Bronchial epithelial cell (primary cell): ENCODE results near the gene HES6. TPM values are rescaled to one million over a fixed set of nuclear protein-coding genes. Genes with fewer than 3 reads are reported as not detected.
A peak's percentile ranks its signal among the peaks of the same experiment; 100 is the strongest.

Experiments
- DNase-seq: peaks from one replicate; pipeline ENCODE4 v3.0.0-alpha.2; 2010; ENCODE audit warnings: low read depth
- FAIRE-seq: peaks from 2 replicates; lab custom pipeline; 2011; peaks lifted over from hg19 to GRCh38; lab: Jason Lieb, UNC
- H3K27me3 ChIP-seq: 2 replicates; pipeline ENCODE4 v1.5.1; 2011; ENCODE audit warnings: low read length; ENCODE audit not compliant: control insufficient read depth, insufficient read depth
- H3K36me3 ChIP-seq: 2 replicates; pipeline ENCODE4 v1.5.1; 2011; ENCODE audit warnings: low read length; ENCODE audit not compliant: control insufficient read depth, insufficient read depth
- H3K4me3 ChIP-seq: 2 replicates; pipeline ENCODE4 v1.5.1; 2011; ENCODE audit warnings: mild to moderate bottlenecking, low read depth, low read length, control low read depth
- total RNA-seq: library from RNA; depleted of rRNA; stranded (reverse); fragments of >200 nt; gene quantifications from 2 replicates; pipeline ENCODE4 v1.2.1, GENCODE V29; 2014
- TF ChIP-seq, protein P1 (sequence below): IDR thresholded peaks from 2 replicates; pipeline ENCODE4 v1.5.1; 2011; ENCODE audit warnings: mild to moderate bottlenecking, moderate library complexity, low read length, control low read depth, inconsistent platforms; ENCODE audit not compliant: insufficient read depth, severe bottlenecking

HES6 gene
- total RNA-seq, 1 donor from 2014 or later: 36.1 TPM

DNA sequence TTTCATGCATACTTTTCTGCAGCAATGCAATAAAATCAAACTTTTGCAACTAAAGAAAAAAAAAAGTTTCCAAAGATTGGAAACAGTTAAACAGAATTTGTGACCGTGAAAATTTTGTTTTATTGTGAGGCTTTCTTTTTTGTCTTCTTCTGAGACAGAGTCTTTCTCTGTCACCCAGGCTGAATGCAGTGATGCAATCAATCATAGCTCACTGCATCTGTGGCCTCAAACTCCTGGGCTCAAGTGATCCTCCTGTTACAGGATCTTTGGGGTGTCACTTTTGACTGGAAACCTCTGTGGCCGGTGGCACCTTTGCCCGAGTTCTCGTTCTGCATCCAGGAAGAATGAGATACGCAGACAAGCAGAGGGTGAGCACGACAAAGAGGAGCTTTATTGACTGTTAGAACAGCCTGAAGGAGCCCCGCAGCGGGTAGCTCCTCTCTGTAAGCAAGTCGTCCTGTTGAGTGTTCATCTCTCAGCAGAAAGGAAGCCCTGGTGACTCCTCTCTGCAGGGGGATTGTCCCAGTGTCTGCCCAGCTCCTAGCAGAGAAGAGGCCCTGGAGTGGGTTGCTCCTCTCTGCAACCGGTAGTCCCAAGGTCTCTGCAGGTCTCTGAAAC, 19.5 kb downstream of the HES6 start:
- no peak overlapping the region for H3K4me3 ChIP-seq
- TF ChIP-seq, protein P1, sequence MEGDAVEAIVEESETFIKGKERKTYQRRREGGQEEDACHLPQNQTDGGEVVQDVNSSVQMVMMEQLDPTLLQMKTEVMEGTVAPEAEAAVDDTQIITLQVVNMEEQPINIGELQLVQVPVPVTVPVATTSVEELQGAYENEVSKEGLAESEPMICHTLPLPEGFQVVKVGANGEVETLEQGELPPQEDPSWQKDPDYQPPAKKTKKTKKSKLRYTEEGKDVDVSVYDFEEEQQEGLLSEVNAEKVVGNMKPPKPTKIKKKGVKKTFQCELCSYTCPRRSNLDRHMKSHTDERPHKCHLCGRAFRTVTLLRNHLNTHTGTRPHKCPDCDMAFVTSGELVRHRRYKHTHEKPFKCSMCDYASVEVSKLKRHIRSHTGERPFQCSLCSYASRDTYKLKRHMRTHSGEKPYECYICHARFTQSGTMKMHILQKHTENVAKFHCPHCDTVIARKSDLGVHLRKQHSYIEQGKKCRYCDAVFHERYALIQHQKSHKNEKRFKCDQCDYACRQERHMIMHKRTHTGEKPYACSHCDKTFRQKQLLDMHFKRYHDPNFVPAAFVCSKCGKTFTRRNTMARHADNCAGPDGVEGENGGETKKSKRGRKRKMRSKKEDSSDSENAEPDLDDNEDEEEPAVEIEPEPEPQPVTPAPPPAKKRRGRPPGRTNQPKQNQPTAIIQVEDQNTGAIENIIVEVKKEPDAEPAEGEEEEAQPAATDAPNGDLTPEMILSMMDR: no peak

DNA sequence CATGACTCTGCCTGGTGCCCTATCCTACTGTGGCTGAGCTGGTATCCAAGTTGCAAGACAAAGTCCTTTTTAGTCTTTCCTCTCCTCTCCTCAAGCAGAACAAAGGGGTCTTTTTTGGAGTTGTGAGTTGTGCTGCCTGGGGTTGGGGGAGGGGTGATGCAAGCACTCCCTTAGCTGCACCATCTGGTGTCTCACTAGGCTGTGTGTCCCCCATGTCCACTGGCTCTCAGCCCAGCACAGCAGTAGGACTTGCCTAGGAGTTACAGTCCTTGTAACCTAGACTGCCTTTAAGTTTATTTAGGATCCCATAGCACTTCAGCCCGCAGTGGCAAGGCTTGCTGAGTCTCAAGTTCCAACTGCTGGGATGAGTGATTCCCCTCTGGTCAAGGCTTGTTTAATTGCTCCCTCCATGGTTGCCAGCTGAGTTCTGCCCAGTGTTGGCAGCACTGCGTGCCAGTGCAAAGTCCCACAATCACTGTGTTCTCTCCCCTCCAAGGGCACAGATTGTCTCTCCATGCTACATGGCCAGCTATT, 23.1 kb downstream of the HES6 start:
- H3K36me3 ChIP-seq: no peaks in the 10 kb centered on the region
- peak; percentile 95 for FAIRE-seq
- H3K27me3 ChIP-seq: no peaks in the 10 kb centered on the region
- H3K4me3 ChIP-seq: no peak overlapping the region
- DNase-seq: no peak
- TF ChIP-seq, protein P1: no peak

More for the DNA sequence above, 19.5 kb downstream of the HES6 start:
- Histone ChIP-seq H3K27me3 (no peaks in the 10 kb centered on the region), H3K36me3 (no peaks in the 10 kb centered on the region)
- no peak for DNase-seq
- peak; percentile 36 for FAIRE-seq

DNA sequence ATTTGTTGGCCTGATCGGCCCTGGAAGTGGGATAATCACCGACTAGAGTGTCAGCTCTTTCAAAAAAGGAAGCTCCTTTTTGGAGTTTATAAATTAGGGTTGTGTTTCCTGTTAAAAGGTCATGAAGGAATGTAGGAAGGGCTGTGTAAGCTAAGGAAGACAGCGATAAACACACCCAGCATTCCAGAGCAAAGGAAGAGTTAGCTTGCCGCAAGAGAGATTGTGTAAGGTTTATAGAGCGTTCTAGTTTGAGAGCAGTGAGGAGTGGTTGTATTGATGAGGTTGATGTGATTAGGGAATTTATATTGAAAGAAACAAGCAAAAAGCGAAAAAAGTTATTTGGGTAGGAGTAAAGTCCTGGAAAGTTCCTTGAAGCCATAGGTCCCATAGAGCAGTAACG, 32.8 kb downstream of the HES6 start:
- no peak for FAIRE-seq
- H3K36me3 ChIP-seq: no peaks in the 10 kb centered on the region
- no peaks in the 10 kb centered on the region for H3K27me3 ChIP-seq
- no peak overlapping the region for H3K4me3 ChIP-seq
- DNase-seq: no peak
- TF ChIP-seq, protein P1: no peak

DNA sequence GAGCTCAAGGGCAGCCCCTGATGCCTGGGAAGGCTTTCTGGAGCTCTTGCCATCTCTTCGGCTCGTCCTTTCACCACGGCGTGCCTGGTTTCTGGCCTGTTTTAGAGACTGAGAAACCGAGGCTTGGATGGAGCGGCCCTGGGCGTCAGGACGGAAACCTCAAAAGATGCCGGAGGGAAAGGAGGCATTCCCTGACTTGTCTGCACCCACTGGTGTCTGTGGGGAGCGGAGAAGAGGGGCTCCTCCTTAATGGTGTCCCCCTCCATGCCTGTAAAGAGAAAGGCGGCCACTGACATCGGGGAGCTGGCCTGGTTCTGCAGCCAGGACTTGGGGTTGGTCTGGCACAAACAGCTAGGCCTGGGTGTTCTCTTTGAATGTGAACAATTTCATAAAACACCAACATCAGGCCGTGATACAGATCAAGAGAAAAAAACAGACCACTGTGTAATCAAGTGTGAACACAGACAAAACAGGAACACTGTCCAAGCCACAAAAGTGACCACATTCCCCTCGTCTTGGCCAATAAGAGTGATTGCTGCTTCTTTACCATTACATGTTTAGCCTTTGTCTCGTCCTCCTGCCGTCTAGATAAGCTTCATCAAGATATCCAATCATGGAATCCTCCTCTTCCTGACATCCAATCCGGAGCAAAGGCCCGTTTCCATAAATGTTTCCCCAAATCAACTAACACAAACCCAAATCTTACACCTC, 35.7 kb downstream of the HES6 start:
- no peak for FAIRE-seq
- TF ChIP-seq, protein P1: no peak
- Histone ChIP-seq H3K27me3 (no peaks in the 10 kb centered on the region), H3K4me3 (peak overlapping the region; percentile 49), H3K36me3 (no peaks in the 10 kb centered on the region)
- DNase-seq: no peak

DNA sequence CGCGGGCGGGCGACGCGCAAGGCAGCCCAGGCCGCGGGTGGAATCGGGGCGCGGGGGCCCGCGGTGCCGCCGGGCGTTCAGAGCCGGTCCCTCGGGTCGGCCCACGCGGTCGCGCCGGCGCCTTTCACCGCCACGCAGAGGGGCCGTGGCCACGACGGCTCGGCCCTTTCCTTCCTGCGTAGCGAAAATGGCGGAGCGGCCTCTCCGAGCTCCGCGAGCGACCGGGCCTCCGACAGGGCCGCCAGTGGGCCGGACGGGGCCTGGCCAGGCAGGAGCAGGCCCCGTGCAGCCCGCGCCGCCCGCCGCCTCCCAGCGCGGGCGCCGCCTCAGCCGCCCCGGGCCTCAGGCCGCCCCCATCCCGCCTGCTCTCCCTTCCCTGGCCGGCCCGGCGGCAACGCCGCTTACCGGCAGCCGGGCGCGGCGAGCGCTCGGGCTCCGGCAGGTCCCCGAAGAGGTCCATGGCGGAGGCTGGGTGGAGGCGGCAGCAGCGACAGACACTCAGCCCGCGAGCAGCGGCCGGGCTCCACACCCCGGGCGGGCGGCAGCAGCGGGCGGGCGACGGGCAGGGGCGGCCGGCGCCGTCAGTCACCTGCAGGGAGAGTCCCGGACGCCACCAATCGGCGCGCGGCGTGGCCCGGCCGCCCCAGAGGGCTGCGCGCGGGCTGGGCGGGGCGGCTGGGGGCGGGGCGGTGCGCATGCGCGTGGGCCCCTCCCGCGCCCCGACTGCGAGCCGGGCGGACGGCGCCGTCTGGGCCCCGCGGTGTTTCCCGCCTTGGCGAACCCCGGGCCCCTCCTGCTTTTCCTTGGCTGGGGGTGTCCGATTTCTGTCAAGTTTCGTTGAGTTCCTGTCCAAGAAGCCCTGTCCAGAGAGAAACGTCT, 36.5 kb downstream of the HES6 start, which contains the start of gene ILKAP:
TSS of gene ILKAP (minus strand) at position 602 of the 879 bp plus-strand sequence. CDS start at position 460, 142 bp downstream.
- H3K27me3 ChIP-seq: no peaks in the 10 kb centered on the region
- DNase-seq (peak; percentile 48), FAIRE-seq (no peak)
- peak within 1 kb of the TSS; percentile 62 for H3K4me3 ChIP-seq
- TF ChIP-seq, protein P1: no peak
- H3K36me3 ChIP-seq: no peaks in the 10 kb centered on the region
